Measurements from ENCODE around the gene SCN9A.

The SCN9A gene

DNA sequence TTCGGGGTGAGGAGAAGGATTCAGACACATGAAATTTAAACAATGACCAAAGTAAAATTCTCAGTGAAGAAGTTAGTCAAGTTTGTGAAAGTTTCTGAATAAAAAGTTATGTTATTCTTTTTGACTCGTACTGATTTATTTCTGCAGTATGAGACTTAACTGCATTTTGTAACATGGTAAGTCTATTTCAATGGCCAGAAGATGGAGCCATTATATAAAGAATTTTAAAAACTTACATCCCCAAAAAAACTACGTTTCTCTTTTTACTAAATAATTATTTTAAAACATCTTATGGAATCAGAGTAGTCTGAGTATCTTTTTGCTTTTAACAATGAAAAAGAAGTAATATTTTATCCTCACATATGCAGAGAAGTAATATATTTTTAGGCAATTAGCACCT lies 196.5 kb downstream of the SCN9A start:
- no peak for DNase-seq (ENCODE audit: low read depth)

GRCh38 chr2:166173263-166173662 lies 202.5 kb downstream of the SCN9A start:
- no peak for DNase-seq (ENCODE audit: low read depth)

GRCh38 chr2:166171216-166171615 lies 204.5 kb downstream of the SCN9A start:
- no peak for DNase-seq (ENCODE audit: low read depth)

DNA sequence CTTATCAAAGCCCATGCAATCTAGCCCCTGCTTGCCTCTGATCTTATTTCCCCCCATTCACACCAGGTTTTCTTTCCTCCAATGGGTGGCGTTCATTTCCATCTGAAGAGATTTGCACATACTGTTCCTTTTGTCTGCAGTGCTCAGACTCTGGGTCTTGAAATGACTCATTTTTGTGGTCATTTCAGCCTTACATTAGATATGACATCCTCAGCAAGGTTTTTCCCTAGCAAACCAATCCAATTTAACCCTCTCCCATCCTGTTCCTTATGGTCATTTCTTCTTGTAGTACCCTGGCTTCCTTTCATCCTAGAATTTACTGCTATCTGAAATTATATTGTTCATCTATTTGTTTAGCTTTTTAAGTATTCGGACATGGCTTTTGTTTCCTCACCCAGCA lies 205.4 kb downstream of the SCN9A start:
- no peak for DNase-seq (ENCODE audit: low read depth)

DNA sequence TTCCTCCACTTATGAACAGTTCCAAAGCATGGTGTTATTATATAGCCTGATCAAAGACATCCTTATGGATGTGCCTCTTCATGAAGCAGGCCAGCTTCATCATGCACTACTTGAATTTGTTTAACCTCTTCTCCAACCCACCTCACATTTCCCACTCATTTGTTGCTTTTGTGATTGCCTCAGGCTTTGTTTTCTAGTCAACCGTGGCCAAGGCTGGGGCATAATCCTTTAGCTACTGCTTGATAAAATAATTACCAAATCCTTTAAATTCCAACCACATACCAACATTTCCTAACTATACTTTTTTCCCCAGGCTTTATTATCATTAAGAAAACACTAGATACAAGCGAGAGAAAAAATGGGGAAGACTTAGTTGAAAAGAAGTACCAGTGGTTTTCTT lies 208.3 kb downstream of the SCN9A start:
- no peak for DNase-seq (ENCODE audit: low read depth)

DNA sequence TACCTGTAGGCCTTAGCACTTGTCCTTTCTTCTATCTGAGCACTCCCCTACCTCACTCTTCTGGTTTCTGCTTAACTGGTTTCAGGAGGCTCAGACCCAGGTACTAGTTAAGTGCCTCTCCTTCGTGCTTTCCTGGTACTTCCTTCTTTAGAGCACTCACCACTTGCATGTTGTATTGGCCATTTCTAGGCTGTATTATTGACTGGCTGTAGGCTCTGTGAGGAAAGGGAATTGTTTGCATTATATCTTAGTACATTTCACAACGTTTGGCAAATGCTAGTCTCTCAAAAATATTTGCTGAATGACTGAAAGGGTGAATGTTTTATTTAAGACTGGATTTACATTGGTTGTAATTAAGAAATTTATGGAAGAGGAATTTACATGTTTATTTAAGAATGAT lies 212.0 kb downstream of the SCN9A start:
- DNase-seq (ENCODE audit: low read depth): no peak

- DNase-seq (ENCODE audit: low read depth): no peak
Measured at GRCh38 chr2:166158546-166158945, 217.2 kb downstream of the SCN9A start.

DNA sequence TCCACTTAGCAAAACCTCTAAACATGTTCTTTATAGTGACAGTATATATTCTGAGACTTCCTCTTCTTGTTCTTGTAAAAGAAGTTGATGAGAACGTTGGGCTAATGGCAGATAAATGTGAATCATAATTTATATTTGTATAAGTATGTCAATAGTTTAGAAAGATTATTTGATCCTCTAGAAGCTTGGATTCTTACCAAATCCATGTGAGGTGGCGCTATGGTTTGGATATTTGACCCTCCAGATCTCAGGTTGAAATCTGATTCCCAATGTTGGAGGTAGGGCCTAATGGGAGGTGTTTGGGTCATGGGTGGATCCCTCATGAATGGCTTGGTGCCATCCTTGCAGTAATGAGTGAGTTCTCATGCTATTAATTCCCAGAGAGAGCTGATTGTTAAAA lies 218.2 kb downstream of the SCN9A start:
- no peak for DNase-seq (ENCODE audit: low read depth)

- no peak for DNase-seq (ENCODE audit: low read depth)
Measured at GRCh38 chr2:166156985-166157490, 218.7 kb downstream of the SCN9A start.

- DNase-seq (ENCODE audit: low read depth): no peak
Measured at GRCh38 chr2:166155589-166155988, 220.2 kb downstream of the SCN9A start.

DNA sequence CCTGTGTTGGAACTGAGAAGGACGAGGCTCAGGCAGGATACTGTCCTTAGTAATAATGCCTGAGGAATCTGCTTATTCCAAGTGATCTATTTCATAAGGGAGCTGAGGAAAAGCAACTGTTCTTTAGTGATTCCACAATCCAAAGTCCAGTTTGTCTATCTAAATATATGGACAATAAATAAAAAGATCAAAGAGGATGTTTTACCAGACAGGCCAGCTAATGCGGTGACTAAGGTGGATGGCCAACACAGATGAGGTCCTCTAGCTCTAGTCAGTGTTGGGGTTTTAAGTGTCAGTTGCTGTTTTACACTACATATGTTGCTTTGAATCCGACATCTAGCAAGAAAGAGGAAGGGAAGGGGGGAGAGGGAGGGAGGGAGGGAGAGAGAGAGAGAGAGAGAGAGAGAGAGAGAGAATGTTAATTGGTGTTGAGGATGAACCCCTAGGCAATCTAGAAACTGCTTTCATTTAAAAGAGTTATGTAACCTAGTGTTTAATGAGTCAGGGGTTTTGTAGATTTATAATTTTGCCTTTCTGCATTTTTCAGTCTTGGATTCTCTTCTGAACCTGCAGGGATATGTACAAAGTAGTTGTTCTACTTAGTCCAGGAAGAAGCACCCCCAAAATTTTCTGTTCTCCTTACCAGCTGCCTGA lies 220.9 kb downstream of the SCN9A start:
- DNase-seq (ENCODE audit: low read depth): no peak

GRCh38 chr2:166152064-166152463 lies 223.7 kb downstream of the SCN9A start:
- DNase-seq (ENCODE audit: low read depth): no peak

- DNase-seq (ENCODE audit: low read depth): no peak
Measured at GRCh38 chr2:166148500-166149400, 227.0 kb downstream of the SCN9A start.

DNA sequence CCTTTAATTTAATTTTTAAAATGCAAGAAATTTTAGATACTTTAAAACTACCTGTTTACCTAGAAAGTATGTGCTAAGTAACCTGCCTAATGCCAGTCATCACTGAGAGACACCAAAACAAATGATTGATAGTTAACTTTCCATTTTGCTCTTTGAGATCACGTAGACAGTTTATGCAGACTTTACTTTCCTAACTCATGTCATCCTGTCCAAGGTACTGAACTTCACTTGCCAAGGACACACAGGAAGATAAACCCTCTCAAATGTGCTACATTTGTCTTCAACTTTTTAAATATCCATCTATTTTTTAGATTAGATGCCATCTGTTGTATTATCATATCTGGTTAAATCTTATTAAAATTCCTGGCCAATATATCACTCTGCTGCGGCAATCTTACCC lies 227.9 kb downstream of the SCN9A start:
- DNase-seq (ENCODE audit: low read depth): no peak
